HEK293 (cell line): ENCODE results near the gene KRTAP13-2.

Experiments
- TCF7L2 ChIP-seq: IDR thresholded peaks from 2 replicates; pipeline ENCODE4 v1.6.1; 2011; ENCODE audit warnings: low read depth, mild to moderate bottlenecking, inconsistent platforms, low read length, moderate library complexity, borderline replicate concordance
- ZNF121 ChIP-seq: fragments of 450-650 bp; formaldehyde crosslinking; IDR thresholded peaks from 2 replicates; pipeline ENCODE4 v1.5.1; 2016; ENCODE audit warnings: missing biosample characterization, missing genetic modification characterization
- ZNF221 ChIP-seq: fragments of 450-650 bp; formaldehyde crosslinking; IDR thresholded peaks from 2 replicates; pipeline ENCODE4 v1.5.1; 2017; ENCODE audit warnings: missing biosample characterization, missing genetic modification characterization, borderline replicate concordance
- ZNF23 ChIP-seq: fragments of 450-650 bp; formaldehyde crosslinking; IDR thresholded peaks from 2 replicates; pipeline ENCODE4 v1.5.1; 2016; ENCODE audit warnings: missing biosample characterization, missing genetic modification characterization, borderline replicate concordance
- ZNF274 ChIP-seq, 2 experiments: fragments of 200-500 bp in 1 of 2; fragments of 450-650 bp in 1 of 2; sonication (Bioruptor generic) in 1 of 2; formaldehyde crosslinking in 1 of 2; IDR thresholded peaks; 2 replicates each; pipeline versions ENCODE4 v1.5.1 to v1.6.1; 2014 to 2016; ENCODE audit warnings: borderline replicate concordance in 1 of 2, inconsistent platforms in 1 of 2, low read length in 1 of 2, missing biosample characterization in 1 of 2, missing genetic modification characterization in 1 of 2
- TF ChIP-seq, protein P1 (sequence below): fragments of 450-650 bp; formaldehyde crosslinking; IDR thresholded peaks from 2 replicates; pipeline ENCODE4 v1.5.1; 2016; ENCODE audit warnings: missing biosample characterization, missing genetic modification characterization

DNA sequence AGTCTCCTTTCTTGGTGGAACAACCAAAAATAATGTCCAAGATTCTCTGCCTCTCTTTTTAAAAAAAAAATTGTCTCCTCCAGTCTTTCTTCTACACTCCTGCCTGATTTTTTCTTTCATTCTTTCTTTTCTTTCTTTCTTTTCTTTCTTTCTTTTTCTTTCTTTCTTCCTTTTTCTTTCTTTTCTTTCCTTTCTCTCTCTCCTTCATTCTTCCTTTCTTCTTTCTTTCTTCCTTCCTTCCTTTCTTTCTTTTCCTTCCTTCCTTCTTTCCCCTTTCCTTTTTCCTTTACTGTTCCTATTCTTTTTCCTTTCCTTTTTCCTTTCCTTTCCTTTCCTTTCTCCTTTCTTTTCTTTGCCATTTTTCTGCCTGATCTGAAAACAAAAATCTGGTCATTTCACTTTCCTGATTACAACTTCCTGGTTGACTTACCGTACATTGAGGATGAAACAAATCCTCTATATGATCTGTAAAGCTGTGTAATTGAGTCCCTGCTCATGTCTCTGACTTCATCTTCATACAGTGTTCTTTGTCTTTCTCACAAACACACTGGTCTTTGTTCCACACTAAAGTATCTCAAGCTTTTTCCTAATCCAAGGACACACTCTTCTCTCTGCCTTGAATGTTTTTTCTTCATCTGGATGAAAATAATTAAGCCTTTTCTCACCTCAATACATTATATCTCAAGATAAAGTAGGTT lies 17.6 kb downstream of the KRTAP13-2 start:
- TF ChIP-seq ZNF121 (tag by site-specific recombination) (no peak), ZNF221 (tag by site-specific recombination) (no peak), ZNF23 (tag by site-specific recombination) (no peak), TCF7L2 (no peak), ZNF274 (IDR thresholded peaks at IDR 0.05; ENCODE audit: low read length) (no peak), ZNF274 (tag by site-specific recombination; IDR thresholded peaks at IDR 0.05; ENCODE audit: borderline replicate concordance) (no peak)
- TF ChIP-seq, protein P1, sequence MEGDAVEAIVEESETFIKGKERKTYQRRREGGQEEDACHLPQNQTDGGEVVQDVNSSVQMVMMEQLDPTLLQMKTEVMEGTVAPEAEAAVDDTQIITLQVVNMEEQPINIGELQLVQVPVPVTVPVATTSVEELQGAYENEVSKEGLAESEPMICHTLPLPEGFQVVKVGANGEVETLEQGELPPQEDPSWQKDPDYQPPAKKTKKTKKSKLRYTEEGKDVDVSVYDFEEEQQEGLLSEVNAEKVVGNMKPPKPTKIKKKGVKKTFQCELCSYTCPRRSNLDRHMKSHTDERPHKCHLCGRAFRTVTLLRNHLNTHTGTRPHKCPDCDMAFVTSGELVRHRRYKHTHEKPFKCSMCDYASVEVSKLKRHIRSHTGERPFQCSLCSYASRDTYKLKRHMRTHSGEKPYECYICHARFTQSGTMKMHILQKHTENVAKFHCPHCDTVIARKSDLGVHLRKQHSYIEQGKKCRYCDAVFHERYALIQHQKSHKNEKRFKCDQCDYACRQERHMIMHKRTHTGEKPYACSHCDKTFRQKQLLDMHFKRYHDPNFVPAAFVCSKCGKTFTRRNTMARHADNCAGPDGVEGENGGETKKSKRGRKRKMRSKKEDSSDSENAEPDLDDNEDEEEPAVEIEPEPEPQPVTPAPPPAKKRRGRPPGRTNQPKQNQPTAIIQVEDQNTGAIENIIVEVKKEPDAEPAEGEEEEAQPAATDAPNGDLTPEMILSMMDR (tag by site-specific recombination) = no peak
